SH-SY5Y (cell line): Measurements from ENCODE around the gene HOXB4.

Source experiments
- GATA2 ChIP-seq: IDR thresholded peaks from 2 replicates; pipeline ENCODE4 v1.6.1; 2011; ENCODE audit warnings: mild to moderate bottlenecking, low read depth, low read length
- GATA3 ChIP-seq: IDR thresholded peaks from 2 replicates; pipeline ENCODE4 v1.6.1; 2011; ENCODE audit warnings: low read depth, mild to moderate bottlenecking, low read length, moderate library complexity

DNA sequence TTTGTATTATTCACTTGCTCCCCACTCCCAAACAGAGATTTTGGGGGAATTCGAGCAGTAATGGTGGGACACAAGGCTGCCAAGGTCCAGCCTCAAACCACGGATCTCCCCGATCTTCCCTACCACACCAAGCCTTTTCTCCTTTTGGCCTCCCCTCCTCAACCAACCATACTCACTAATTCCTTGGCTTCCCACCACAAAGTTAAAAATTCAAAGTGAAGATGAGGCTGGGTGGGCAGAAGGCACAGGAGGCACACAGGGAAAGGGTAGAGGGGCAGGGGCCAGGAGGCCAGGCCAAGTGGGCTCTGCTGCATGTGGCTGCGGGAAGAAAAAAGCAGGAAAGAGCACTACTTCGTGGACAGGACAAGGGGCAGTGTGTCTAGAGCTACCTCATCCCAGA lies 15.2 kb downstream of the HOXB4 start:
- TF ChIP-seq GATA2 (no peak), GATA3 (no peak)
